Activated CD8-positive, alpha-beta T cell treated with anti-CD3 and anti-CD28 coated beads, Interleukin-2, amount 10 ng/mL, durations not matched to agents 7 days and 5 days (primary cell): Measurements from ENCODE around the gene DNAH17. TPM values are rescaled to one million over a fixed set of nuclear protein-coding genes. Genes with fewer than 3 reads are reported as not detected.

ENCODE experiments used
- ATAC-seq: fragments of 150-1000 bp; cut with Tn5 transposase; one replicate; pipeline ENCODE4 v1.10.0; 2021; ENCODE audit warnings: moderate library complexity
- CTCF ChIA-PET: fragments of 350-600 bp; sonication (Branson Sonifier 250); formaldehyde crosslinking; loops from one replicate; lab custom pipeline; 2021; ENCODE audit warnings: antibody characterized with exemption; lab: Charles Lee
- POLR2A ChIA-PET: fragments of 350-600 bp; sonication (Branson Sonifier 250); formaldehyde crosslinking; loops from one replicate; lab custom pipeline; 2021; ENCODE audit warnings: antibody characterized with exemption; lab: Charles Lee
- DNase-seq: peaks from one replicate; pipeline ENCODE4 v3.0.0-alpha.2; 2020
- H3K27ac Mint-ChIP-seq: one replicate; pipeline ENCODE4 v1.8.0; 2021; ENCODE audit warnings: mild to moderate bottlenecking, mixed read lengths
- H3K27me3 Mint-ChIP-seq: one replicate; pipeline ENCODE4 v1.8.0; 2021; ENCODE audit warnings: low read depth, mixed read lengths
- H3K36me3 Mint-ChIP-seq: one replicate; pipeline ENCODE4 v1.8.0; 2021; ENCODE audit warnings: low read depth, mixed read lengths
- H3K4me1 Mint-ChIP-seq: one replicate; pipeline ENCODE4 v1.8.0; 2021; ENCODE audit warnings: low read depth, mixed read lengths
- H3K4me3 Mint-ChIP-seq: one replicate; pipeline ENCODE4 v1.8.0; 2021; ENCODE audit warnings: mild to moderate bottlenecking, mixed read lengths
- H3K9me3 Mint-ChIP-seq: one replicate; pipeline ENCODE4 v1.8.0; 2022; ENCODE audit warnings: mixed read lengths; ENCODE audit not compliant: insufficient read depth
- total RNA-seq, 2 experiments: library from RNA; stranded (reverse); gene quantifications; one replicate each; pipeline ENCODE4 v1.2.3, GENCODE V29; 2021

The DNAH17 gene
- total RNA-seq, 2 experiments from 2014 or later: 0.10 to 0.61 TPM

DNA sequence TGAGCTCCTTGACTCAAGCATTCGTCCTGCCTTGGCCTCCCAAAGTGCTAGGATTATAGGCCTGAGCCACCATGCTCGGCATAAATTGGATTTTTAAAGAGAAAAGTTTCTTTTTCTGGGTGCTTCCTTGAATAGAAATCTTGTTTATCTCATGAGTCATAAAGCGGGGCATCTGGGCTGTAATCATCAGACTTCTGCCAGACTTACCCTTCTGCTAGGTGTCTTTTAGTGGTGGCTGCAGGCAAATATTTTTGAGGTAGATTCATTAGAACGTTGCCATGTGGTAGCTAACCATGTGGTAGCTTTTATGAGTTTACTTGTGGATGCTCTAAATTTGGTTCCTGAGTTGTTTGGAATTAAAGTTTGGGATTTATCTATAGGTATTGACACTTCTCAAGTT lies 185.4 kb downstream of the DNAH17 start:
- ChIA-PET POLR2A (interaction anchor here (0.9 to 1.2 kb wide), 2 partner anchors 10 kb away, joined by 3 to 5 read pairs; no protein-coding TSS in a partner anchor), CTCF (interaction anchor here (0.9 to 1.9 kb wide), 7 partner anchors 8 to 31 kb away, joined by 3 to 9 read pairs (median 4); no protein-coding TSS in a partner anchor)
- H3K4me1 Mint-ChIP-seq: peaks cover 29% of the 10 kb centered on the region

DNA sequence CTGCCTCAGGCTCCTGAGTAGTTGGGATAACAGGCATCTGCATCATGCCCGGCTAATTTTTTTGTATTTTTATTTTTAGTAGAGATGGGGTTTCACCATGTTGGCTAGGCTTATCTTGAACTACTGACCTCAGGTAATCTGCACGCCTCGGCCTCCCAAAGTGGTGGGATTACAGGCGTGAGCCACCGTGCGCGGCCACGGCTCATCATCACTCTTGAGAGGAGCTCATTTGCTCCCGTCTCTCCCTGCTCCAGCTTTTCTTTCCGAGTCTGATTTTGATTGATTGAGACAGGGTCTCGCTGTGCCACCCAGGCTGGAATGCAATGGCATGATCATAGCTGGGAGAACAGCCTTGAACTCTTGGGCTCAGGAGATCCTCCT lies 186.2 kb downstream of the DNAH17 start:
- H3K36me3 Mint-ChIP-seq: peaks cover 49% of the 10 kb centered on the region
- no peaks in the 10 kb centered on the region for H3K9me3 Mint-ChIP-seq
- no peaks in the 10 kb centered on the region for H3K27me3 Mint-ChIP-seq
- peaks cover 37% of the 10 kb centered on the region for H3K4me1 Mint-ChIP-seq
- DNase-seq (no peak), ATAC-seq (no peak)
- ChIA-PET CTCF (interaction anchor here (0.9 to 1.9 kb wide), 4 partner anchors 9 to 31 kb away, joined by 3 to 9 read pairs (median 5); no protein-coding TSS in a partner anchor), POLR2A (interaction anchor here (1.2 kb wide), 1 partner anchor 9 kb away, joined by 5 read pairs; no protein-coding TSS in a partner anchor)
- no peak overlapping the region for H3K4me3 Mint-ChIP-seq
- no peak overlapping the region for H3K27ac Mint-ChIP-seq

More for the DNA sequence above, 185.4 kb downstream of the DNAH17 start:
- H3K4me3 Mint-ChIP-seq: no peak overlapping the region
- H3K9me3 Mint-ChIP-seq: no peaks in the 10 kb centered on the region
- ATAC-seq (no peak), DNase-seq (no peak)
- H3K27ac Mint-ChIP-seq: no peak overlapping the region
- H3K36me3 Mint-ChIP-seq: peaks cover 49% of the 10 kb centered on the region
- H3K27me3 Mint-ChIP-seq: no peaks in the 10 kb centered on the region

DNA sequence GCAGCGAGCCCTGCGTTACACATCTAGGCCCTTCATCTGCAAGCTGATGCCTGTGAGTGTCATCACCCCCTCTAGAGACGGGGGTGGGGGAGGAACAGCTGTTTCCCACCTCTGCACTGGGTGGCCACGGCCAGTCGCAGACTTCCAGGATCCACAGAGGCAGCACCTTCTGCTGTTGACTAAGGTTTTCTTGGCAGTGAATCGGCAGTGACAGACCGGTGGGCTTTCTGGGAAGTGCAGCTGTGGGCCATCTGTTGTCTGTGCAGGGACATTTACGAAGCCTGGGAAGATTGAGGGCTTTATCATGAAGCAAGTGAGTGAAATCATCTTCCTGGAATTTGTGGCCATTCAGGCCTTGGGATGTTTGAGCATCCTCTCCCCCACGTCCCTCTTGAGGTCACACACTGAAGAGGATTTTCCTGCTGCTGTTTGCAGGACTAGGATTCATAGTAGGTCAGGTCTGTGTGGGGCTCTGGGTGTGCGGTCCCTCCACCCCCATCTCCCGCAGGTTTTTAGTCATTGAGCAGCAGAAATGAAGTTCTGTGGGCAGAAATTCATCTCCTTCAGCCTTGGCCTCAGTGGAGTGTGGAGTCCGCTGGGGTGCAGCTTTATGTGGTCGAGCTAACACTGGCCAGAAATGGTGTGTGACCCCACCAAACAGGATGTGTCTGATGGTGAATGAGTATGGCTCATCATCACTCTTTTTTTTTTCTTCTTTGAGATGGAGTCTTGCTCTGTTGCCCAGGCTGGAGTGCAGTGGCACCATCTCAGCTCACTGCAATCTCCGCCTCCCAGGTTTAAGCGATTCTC lies 186.8 kb downstream of the DNAH17 start:
- Mint-ChIP-seq H3K4me1 (peaks cover 43% of the 10 kb centered on the region), H3K27ac (peak overlapping the region; percentile 29)
- POLR2A ChIA-PET: interaction anchor here (0.6 kb wide), 1 partner anchor 346 kb away, joined by 3 read pairs; no protein-coding TSS in a partner anchor

DNA sequence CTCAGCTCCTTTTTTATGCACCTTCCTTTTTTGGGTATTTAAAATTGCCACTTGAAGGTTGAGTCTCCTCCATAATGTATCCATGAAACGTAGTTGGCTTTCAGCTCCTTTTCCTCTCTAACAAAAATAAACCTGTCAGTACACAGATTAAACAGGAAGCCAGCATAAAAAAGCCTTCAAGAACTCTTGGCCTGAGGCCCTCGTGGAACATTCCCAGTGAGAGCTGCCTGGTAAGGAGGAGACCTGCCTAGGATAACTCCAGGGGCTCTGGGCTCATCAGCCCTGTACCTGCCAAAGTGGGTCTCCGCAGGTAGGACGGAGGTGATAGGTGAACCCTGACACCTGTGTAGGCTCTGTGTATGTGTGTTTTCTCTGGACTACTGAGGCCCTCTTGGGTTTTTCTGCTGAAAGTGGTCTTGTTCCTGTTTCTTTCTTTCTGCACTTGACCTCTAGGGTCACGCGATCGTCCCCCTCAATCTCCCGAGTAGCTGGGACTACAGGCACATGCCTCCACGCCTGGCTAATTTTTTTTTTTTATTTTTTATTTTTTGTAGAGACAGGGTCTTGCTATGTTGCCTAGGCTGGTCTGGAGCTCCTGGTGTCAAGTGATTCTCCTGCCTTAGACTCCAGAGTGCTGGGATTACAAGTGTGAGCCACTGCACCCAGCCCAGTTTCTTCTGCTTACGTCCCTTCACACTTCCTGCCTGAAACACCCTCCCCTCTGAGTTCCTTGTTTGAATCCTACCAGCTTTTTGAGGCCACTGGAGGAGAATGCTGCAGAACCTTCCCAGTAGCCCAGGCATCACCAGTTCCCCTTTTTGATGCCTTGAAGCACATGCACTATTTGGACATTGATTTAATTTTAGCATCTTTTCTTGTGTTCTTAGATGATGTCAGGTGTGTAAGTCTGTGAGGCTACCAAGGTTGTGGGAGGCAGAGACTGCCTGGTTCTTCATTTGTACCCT lies 188.9 kb downstream of the DNAH17 start:
- ChIA-PET POLR2A (interaction anchor here (0.6 to 1.0 kb wide), 2 partner anchors 11 to 328 kb away, joined by 3 to 4 read pairs; no protein-coding TSS in a partner anchor), CTCF (interaction anchor here (1.0 to 1.7 kb wide), 3 partner anchors 24 to 28 kb away, joined by 3 to 7 read pairs (median 3); no protein-coding TSS in a partner anchor)
- DNase-seq (no peak), ATAC-seq (no peak)
- Mint-ChIP-seq H3K4me3 (no peak overlapping the region), H3K4me1 (peaks cover 64% of the 10 kb centered on the region), H3K27me3 (no peaks in the 10 kb centered on the region), H3K27ac (peak overlapping the region; percentile 88), H3K36me3 (peaks cover 50% of the 10 kb centered on the region), H3K9me3 (no peaks in the 10 kb centered on the region)

More for the DNA sequence above, 186.8 kb downstream of the DNAH17 start:
- H3K9me3 Mint-ChIP-seq: no peaks in the 10 kb centered on the region
- peaks cover 51% of the 10 kb centered on the region for H3K36me3 Mint-ChIP-seq
- DNase-seq (no peak), ATAC-seq (no peak)
- H3K4me3 Mint-ChIP-seq: no peak overlapping the region
- CTCF ChIA-PET: interaction anchor here (1.2 to 1.9 kb wide), 3 partner anchors 8 to 31 kb away, joined by 3 to 9 read pairs (median 3); no protein-coding TSS in a partner anchor
- H3K27me3 Mint-ChIP-seq: no peaks in the 10 kb centered on the region

DNA sequence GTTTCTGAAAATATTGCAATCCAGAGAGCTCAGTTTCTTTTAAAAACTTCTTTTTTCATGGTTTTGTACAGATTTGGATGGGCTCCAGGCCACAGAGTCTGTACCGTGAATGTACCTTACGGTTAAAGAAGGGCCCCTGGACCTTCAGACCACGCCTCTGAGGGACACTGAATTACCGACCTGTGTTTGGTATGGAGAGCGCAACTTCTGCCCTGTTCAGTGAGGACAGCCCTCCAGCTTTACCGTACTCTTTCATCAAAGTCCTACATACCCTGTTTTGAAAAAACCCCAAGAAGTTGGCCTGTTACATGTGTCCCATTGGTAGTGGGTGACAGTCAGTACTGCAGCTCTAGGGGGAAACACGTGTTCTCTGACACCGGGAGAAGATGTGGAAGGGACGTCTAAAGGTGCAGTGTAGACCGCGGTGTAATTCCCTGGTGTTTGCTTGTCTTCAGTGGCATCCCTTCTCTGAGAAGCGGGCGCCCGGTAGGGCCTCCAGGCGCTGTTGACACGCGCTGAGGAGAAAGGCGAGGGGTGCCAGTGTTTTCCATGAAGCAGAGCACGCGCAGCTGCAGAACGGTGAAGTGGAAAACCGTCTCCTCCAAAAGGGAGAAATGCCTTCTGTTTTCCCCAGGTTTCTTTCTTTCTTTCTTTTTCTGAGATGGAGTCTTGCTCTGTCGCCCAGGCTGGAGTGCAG lies 192.6 kb downstream of the DNAH17 start:
- no peaks in the 10 kb centered on the region for H3K27me3 Mint-ChIP-seq

DNA sequence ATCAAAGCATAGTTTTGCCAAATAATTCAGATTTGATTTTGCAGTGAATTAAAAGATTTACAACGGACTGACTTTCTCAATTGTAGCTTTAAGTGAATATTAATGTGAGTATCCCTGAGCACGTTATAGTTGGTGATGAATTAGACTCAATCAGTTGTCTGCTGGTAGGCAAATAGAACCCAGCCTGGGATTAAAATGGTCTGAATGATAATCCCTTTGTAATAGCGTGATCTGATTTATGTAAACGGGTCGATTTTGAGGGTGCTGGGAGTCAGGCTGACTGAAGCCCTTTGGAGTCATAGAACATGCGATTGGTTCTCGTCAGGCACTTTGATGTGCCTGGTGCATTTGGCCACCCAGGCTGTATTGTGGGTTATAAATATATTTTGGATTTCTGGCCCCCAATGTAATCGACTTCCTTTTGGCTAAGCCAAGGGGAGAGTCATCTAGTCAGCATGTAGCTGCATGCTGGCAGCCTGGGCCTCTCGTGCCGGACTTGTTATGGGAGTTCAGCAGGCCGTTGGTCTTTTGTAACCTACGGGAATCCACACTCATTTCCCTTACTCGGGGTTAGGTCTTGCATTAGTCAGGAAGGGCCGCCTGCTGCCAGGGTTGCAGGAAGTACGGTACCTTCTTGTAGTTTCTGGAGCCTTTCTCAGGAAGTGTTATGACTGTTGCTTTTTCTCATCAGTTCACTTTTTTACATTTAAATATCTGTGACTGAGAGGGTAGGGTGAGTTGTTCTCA lies 193.3 kb downstream of the DNAH17 start:
- Mint-ChIP-seq H3K4me1 (peaks cover 88% of the 10 kb centered on the region), H3K4me3 (peak overlapping the region; percentile 63), H3K9me3 (no peaks in the 10 kb centered on the region), H3K27ac (peak overlapping the region; percentile 88), H3K36me3 (peaks cover 62% of the 10 kb centered on the region), H3K27me3 (no peaks in the 10 kb centered on the region)
- ATAC-seq: peak; percentile 13
- ChIA-PET CTCF (interaction anchor here (0.6 to 2.6 kb wide), 8 partner anchors 8 to 324 kb away, joined by 3 to 19 read pairs (median 3); no protein-coding TSS in a partner anchor), POLR2A (interaction anchor here (1.6 kb wide), 1 partner anchor 28 kb away, joined by 4 read pairs; no protein-coding TSS in a partner anchor)
- peak; percentile 52 for DNase-seq

More for the DNA sequence above, 192.6 kb downstream of the DNAH17 start:
- ChIA-PET POLR2A (no interaction called here), CTCF (interaction anchor here (0.6 to 1.7 kb wide), 7 partner anchors 7 to 324 kb away, joined by 3 to 8 read pairs (median 3); no protein-coding TSS in a partner anchor)
- DNase-seq (no peak), ATAC-seq (no peak)
- H3K4me1 Mint-ChIP-seq: peaks cover 82% of the 10 kb centered on the region
- peaks cover 58% of the 10 kb centered on the region for H3K36me3 Mint-ChIP-seq
- no peaks in the 10 kb centered on the region for H3K9me3 Mint-ChIP-seq
- H3K4me3 Mint-ChIP-seq: peak overlapping the region; percentile 63
- peak overlapping the region; percentile 91 for H3K27ac Mint-ChIP-seq

DNA sequence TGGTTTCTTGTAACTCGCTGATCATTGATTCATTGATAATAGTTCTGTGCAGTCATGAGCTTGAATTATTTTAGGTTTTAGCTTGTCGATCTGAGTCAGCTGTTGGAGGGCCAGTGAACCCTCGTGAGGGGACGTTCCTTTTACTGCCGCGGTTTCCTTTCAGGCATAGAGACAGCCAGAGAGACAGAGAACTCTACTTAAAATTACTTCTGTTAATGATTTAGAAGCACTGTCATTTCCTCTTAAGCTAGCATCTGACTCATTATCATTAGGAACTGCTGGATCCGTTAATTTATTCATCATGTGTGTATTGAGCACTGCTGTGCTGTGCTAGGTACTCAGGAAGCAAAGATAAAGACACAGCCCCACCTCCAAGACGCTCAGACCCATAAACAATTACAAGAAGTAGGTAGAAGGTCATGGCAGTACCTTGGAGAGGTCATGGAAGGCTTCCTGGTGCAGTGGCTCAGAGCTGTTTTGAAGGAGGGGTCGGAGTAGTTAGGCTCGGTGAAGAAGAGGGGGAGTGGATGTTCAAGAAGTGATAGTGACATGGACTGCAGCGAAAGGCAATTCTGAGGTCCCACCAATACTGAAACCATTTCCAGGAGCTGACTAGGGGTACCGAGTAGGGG lies 195.5 kb downstream of the DNAH17 start:
- Mint-ChIP-seq H3K27me3 (no peaks in the 10 kb centered on the region), H3K4me3 (peak overlapping the region; percentile 54), H3K36me3 (peaks cover 52% of the 10 kb centered on the region), H3K9me3 (no peaks in the 10 kb centered on the region), H3K4me1 (peaks cover 74% of the 10 kb centered on the region), H3K27ac (peak overlapping the region; percentile 90)
- POLR2A ChIA-PET: interaction anchor here (1.5 to 1.6 kb wide), 3 partner anchors 10 to 25 kb away, joined by 5 to 10 read pairs (median 5); no protein-coding TSS in a partner anchor
- peak; percentile 52 for DNase-seq
- CTCF ChIA-PET: interaction anchor here (0.6 to 2.6 kb wide), 11 partner anchors 9 to 131 kb away, joined by 3 to 21 read pairs (median 4); no protein-coding TSS in a partner anchor
- ATAC-seq: peak; percentile 19

DNA sequence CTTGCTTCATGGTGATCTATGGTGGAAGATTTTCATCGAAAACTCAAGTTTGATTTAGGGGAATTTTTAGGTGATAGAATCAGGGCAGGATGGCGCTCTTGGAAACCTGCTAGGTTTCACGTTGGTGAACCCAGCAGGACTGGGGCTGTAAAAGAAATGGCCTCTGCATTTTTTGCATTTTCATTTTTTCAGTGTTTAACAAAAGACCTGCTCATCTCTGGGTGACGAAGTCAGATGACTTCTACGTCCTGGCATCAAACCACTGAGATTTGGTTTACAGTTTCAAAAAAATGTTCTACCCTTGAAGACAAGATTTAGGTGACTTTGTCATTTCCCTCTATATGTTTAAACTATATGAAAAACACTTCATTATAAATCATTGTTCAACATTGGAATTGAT lies 196.8 kb downstream of the DNAH17 start:
- ATAC-seq (no peak), DNase-seq (no peak)
- H3K9me3 Mint-ChIP-seq: no peaks in the 10 kb centered on the region
- ChIA-PET CTCF (interaction anchor here (0.7 to 5.9 kb wide), 3 partner anchors 16 to 83 kb away, joined by 3 to 33 read pairs (median 7); partner anchors contain the start of gene SOCS3), POLR2A (interaction anchor here (1.7 kb wide), 1 partner anchor 21 kb away, joined by 9 read pairs; the partner anchor contains the start of gene SOCS3)
- H3K4me3 Mint-ChIP-seq: peak overlapping the region; percentile 88
- H3K36me3 Mint-ChIP-seq: peaks cover 38% of the 10 kb centered on the region
- peak overlapping the region; percentile 90 for H3K27ac Mint-ChIP-seq
- no peaks in the 10 kb centered on the region for H3K27me3 Mint-ChIP-seq
- H3K4me1 Mint-ChIP-seq: peaks cover 61% of the 10 kb centered on the region

DNA sequence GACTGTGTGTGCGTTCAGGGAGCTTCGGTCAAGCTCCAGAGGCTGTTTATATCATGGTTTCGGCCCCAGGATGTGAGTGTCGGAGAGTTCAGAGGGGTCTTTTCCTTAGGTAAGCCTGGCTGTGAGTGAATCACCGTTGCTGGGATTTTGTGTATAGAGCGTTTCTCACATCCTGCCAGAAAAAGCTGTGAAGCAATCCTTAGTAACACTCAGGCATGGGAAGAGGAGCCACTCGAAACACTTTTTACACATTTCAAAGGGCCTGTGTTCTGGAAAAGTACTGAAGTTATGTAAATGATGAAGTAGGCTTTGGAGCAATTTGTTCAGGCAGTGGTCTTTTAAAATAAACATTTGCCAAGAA lies 198.1 kb downstream of the DNAH17 start:
- ATAC-seq (no peak), DNase-seq (no peak)
- peaks cover 6% of the 10 kb centered on the region for H3K27me3 Mint-ChIP-seq
- ChIA-PET CTCF (interaction anchor here (5.2 to 5.9 kb wide), 2 partner anchors 17 to 43 kb away, joined by 22 to 33 read pairs; partner anchors contain the start of gene SOCS3), POLR2A (interaction anchor here (0.8 to 1.7 kb wide), 5 partner anchors 20 to 38 kb away, joined by 3 to 9 read pairs (median 3); partner anchors contain the start of gene SOCS3)
- peak overlapping the region; percentile 90 for H3K27ac Mint-ChIP-seq
- H3K4me3 Mint-ChIP-seq: peak overlapping the region; percentile 88
- H3K9me3 Mint-ChIP-seq: no peaks in the 10 kb centered on the region
- peaks cover 50% of the 10 kb centered on the region for H3K4me1 Mint-ChIP-seq
- peaks cover 32% of the 10 kb centered on the region for H3K36me3 Mint-ChIP-seq
